ENCODE measurements around the gene FAM78A.

FAM78A gene

GRCh38 chr9:131296460-131296859 is 20.1 kb upstream of the FAM78A start:
- no peak overlapping the region for H3K27ac Mint-ChIP-seq
- no peak for DNase-seq
- no peak for ATAC-seq (replicated peaks)
- peaks cover 0 to 2% of the 10 kb centered on the region in 2 donors for H3K4me1 Mint-ChIP-seq
- no peaks in the 10 kb centered on the region for H3K27me3 Mint-ChIP-seq
- H3K4me3 Mint-ChIP-seq = no peak overlapping the region
- no peaks in the 10 kb centered on the region for H3K36me3 Mint-ChIP-seq
- no peaks in the 10 kb centered on the region for H3K9me3 Mint-ChIP-seq

DNA sequence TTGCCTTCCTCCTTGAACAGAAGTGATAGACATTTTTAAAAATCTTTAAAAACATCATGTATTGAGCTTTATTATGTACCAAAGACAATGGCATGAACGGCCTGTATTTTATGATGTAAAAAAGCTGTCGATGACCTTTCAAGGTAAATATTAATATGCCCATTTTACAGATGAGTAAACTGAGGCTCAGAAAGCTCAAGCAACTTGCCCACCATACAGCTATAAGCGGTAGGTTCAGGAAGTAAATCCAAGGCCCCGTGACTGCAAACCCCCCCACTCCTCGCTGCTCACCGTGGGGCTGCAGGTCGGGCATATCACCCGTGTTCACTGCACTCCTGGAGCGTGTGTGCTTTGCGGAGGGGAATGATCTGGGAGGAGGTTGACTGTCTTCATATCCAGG is 16.6 kb upstream of the FAM78A start:
- Mint-ChIP-seq H3K27me3 (no peaks in the 10 kb centered on the region), H3K4me1 (peaks cover 2 to 10% of the 10 kb centered on the region in 2 donors), H3K9me3 (no peaks in the 10 kb centered on the region), H3K36me3 (no peaks in the 10 kb centered on the region), H3K27ac (no peak overlapping the region), H3K4me3 (no peak overlapping the region)
- DNase-seq (no peak), ATAC-seq (replicated peaks) (no peak)

GRCh38 chr9:131291795-131292315 is 15.5 kb upstream of the FAM78A start:
- Mint-ChIP-seq H3K36me3 (no peaks in the 10 kb centered on the region), H3K27me3 (no peaks in the 10 kb centered on the region), H3K27ac (no peak overlapping the region), H3K9me3 (no peaks in the 10 kb centered on the region), H3K4me3 (no peak overlapping the region), H3K4me1 (peaks cover 2 to 10% of the 10 kb centered on the region in 2 donors)
- ATAC-seq (replicated peaks) = no peak
- DNase-seq = no peak

DNA sequence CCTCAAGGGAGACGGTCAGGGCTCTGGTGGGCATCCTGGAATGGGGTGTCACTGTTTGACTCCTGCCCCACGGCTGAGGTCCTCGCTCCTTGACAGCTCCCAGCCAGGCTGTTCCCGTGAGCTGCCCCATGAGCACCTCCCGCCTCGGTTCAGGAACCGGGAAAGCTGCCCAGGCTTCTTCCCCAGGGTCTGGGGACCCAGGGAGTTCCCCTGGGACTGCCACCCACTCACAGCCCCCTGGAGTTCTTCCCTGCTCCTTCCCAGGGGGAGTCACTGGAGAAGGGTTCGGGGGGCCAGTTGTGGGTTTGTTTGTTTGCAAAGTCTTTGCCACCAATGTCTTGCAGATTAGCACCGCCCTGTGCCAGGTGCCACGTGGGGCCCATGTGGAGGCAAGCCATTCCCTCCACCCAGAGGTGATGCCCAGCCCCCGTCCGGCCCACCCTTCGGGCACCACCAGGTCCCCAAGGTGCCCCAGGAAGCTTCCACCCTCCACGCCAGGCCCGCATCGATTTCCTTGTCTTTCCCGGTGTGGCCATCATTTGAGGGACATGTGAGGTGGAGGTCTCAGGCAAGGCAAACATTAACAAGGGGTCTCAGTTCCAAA is 14.6 kb upstream of the FAM78A start:
- no peak overlapping the region for H3K4me3 Mint-ChIP-seq
- no peak overlapping the region for H3K27ac Mint-ChIP-seq
- DNase-seq (no peak), ATAC-seq (replicated peaks) (no peak)
- no peaks in the 10 kb centered on the region for H3K36me3 Mint-ChIP-seq
- no peaks in the 10 kb centered on the region for H3K9me3 Mint-ChIP-seq
- H3K27me3 Mint-ChIP-seq = no peaks in the 10 kb centered on the region
- H3K4me1 Mint-ChIP-seq = peaks cover 2 to 10% of the 10 kb centered on the region in 2 donors

DNA sequence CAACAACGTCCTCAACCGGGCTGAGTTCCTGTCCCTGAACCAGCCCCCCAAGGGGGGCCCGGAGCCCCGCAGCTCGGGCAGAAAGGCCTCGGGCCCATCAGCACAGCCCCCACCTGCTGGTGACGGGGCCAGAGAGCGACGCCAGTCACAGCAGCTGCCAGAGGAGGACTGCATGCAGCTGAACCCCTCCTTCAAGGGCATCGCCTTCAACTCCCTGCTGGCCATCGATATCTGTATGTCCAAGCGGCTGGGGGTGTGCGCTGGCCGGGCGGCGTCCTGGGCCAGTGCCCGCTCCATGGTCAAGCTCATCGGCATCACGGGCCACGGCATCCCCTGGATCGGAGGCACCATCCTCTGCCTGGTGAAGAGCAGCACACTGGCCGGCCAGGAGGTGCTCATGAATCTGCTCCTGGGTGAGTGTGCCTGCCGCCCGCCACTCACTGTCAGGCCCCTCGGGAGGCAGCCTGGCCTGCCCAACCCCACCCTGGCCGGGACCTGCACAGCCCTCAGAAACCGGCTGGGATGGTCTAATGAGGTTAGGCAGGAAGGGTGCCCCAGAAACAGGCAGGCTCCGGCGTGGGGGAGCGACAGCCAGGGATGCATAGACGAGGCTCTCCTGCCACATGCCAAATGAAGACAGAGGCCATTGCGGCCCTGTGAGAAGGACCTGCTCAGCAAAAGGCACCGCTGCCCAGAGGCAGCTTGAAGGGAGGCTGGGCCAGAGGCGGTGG is 13.9 kb upstream of the FAM78A start:
- Mint-ChIP-seq H3K27ac (no peak overlapping the region), H3K4me3 (peak overlapping the region; percentile 71 to 84), H3K36me3 (no peaks in the 10 kb centered on the region), H3K9me3 (no peaks in the 10 kb centered on the region), H3K27me3 (no peaks in the 10 kb centered on the region), H3K4me1 (peaks cover 2 to 10% of the 10 kb centered on the region in 2 donors)
- ATAC-seq (replicated peaks) = peak; percentile 13 to 24
- no peak for DNase-seq

GRCh38 chr9:131289301-131290035 is 13.2 kb upstream of the FAM78A start, which contains the start of gene PLPP7:
Gene PLPP7 (plus strand): TSS chr9:131289723. CDS start chr9:131289998, 275 bp downstream.
- DNase-seq (no peak), ATAC-seq (replicated peaks) (peak; percentile 81 to 89)
- peaks cover 2 to 10% of the 10 kb centered on the region in 2 donors for H3K4me1 Mint-ChIP-seq
- H3K27me3 Mint-ChIP-seq = no peaks in the 10 kb centered on the region
- H3K36me3 Mint-ChIP-seq = no peaks in the 10 kb centered on the region
- H3K9me3 Mint-ChIP-seq = no peaks in the 10 kb centered on the region
- H3K27ac Mint-ChIP-seq = peak within 1 kb of the TSS; percentile 20
- H3K4me3 Mint-ChIP-seq = peak within 1 kb of the TSS; percentile 71 to 84

DNA sequence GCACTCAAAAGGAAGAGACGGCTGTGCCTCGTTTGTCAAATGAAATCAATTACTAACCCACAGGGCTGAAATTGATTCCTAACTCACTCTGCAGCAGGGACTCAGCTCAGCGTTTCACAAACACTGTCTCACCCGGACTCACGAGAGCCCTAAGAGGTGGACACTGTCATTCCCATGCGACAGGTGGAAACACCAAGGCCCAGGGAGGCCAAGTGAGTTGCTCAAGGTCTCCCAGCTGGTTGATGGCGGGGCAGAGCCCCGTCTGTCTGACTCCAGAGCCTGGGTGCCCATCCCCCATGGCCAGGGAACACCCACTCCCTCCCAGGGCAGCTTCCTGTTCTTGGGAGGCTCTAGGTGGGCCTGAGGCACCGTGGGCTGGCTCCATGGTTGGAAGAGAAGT is 11.9 kb upstream of the FAM78A start:
- no peaks in the 10 kb centered on the region for H3K9me3 Mint-ChIP-seq
- H3K36me3 Mint-ChIP-seq = no peaks in the 10 kb centered on the region
- H3K27ac Mint-ChIP-seq = no peak overlapping the region
- peaks cover 0 to 3% of the 10 kb centered on the region in 2 donors for H3K27me3 Mint-ChIP-seq
- peaks cover 1 to 10% of the 10 kb centered on the region in 2 donors for H3K4me1 Mint-ChIP-seq
- H3K4me3 Mint-ChIP-seq = no peak overlapping the region
- ATAC-seq (replicated peaks) (no peak), DNase-seq (no peak)

DNA sequence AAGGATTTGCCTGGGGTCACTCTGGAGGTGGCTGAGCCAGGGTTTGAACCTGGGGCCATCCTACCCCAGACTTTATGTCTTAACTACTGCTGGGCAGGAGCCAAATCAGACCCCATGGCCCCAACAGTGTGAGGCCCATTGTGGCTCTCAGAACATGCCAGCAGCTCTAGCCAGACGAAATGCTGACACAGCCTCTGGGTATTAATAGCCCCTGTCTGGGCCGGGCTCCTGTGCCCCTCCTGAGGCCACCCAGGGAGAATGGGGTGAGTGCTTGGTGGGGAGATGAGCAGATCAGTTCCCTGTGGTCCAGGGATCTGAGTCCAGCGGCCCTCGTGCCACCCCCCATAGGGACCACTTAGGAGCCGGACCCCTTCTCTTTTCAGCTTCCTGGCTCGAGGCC is 11.0 kb upstream of the FAM78A start:
- ATAC-seq (replicated peaks) (no peak), DNase-seq (no peak)
- Mint-ChIP-seq H3K36me3 (no peaks in the 10 kb centered on the region), H3K9me3 (no peaks in the 10 kb centered on the region), H3K4me1 (peaks cover 2 to 12% of the 10 kb centered on the region in 2 donors), H3K27me3 (peaks cover 1 to 8% of the 10 kb centered on the region in 2 donors), H3K4me3 (no peak overlapping the region), H3K27ac (no peak overlapping the region)

DNA sequence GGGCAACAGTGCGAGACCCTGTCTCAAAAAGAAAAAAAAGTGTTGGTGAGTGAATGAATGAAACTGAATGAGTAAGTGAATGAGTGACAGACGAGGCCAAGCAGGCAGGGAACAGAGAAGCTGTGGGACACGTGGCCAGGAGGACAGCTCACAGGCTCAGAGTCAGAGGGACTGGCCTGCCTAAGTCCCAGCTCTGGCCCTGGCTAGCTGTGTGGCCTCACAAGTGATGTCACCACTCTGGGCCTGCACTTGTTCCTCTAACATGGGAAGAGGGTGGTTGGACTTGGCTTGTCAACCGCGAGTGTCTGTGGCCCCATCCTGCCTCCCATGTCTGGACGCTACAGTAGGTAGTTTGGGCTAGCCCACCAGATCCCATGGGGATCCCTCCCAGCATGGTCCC is 8.5 kb upstream of the FAM78A start:
- H3K4me3 Mint-ChIP-seq = no peak overlapping the region
- H3K9me3 Mint-ChIP-seq = no peaks in the 10 kb centered on the region
- ATAC-seq (replicated peaks) (no peak), DNase-seq (no peak)
- H3K36me3 Mint-ChIP-seq = no peaks in the 10 kb centered on the region
- H3K27ac Mint-ChIP-seq = no peak overlapping the region
- H3K27me3 Mint-ChIP-seq = peaks cover 14 to 25% of the 10 kb centered on the region in 2 donors
- H3K4me1 Mint-ChIP-seq = peaks cover 9 to 19% of the 10 kb centered on the region in 2 donors

DNA sequence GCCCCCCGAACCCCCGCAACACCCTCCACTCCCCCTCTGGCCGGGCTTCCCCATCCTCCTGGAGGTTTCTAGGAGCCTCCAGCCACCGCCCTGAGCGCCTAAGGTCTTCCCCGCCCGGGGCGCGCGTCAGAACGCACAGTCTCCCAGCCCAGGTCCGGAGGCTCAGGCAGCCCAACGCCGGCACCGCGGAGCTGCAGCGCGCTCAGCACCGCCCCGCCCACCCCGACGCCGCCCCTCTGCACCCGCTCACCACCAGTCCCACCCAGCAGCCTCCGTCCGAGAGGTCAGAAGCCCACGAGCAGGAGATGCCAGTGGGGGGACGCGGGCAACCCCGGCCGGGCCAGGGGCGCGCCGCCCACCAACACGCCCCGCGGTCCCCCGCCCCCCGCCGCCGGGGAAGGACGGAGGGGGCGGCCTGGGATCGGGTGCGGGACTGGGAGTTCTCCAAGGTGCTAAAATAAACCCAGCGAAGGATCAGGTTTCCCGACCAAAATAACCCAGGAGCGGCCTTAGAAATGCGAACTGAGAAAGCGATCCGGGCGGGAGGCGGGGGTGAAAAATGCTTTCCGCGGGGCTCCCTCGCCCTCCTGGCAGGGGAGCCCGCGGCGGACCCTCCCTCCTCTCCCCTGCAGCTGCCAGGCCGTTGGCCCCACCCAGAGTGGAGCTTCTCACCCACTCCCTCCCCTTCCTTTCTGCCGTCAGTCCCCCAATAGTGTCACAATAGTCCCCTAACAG is 6.5 kb upstream of the FAM78A start:
- Mint-ChIP-seq H3K36me3 (no peaks in the 10 kb centered on the region), H3K27ac (no peak overlapping the region), H3K4me1 (peaks cover 12 to 20% of the 10 kb centered on the region in 2 donors), H3K9me3 (no peaks in the 10 kb centered on the region), H3K4me3 (peak overlapping the region; percentile 44 to 47), H3K27me3 (peaks cover 14 to 25% of the 10 kb centered on the region in 2 donors)
- ATAC-seq (replicated peaks) (peak in 1 of 2 donors; percentile 31), DNase-seq (no peak)

DNA sequence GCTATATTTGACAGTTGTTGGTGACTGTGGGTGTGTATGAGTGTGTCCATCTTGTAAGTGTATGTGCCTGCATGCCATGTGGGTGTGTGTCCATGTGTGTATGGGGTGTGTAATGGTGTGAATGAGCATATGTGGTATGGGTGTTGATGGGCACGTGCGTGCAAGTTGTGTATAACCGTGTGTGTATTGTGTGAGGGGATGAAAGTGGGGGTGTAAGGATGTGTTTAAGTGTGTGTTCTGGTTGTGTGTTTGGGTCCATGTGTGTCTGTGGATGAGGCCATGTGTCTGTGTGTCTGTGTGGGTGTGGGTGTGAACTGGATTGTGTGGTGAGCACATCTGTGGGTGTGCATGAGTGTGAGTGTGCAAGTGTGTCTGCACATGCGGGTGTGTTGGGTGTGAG is 5.9 kb upstream of the FAM78A start:
- peak overlapping the region; percentile 46 to 66 for H3K4me3 Mint-ChIP-seq
- no peaks in the 10 kb centered on the region for H3K36me3 Mint-ChIP-seq
- DNase-seq = no peak
- no peak overlapping the region for H3K27ac Mint-ChIP-seq
- H3K9me3 Mint-ChIP-seq = no peaks in the 10 kb centered on the region
- ATAC-seq (replicated peaks) = no peak
- peaks cover 12 to 20% of the 10 kb centered on the region in 2 donors for H3K4me1 Mint-ChIP-seq
- peaks cover 14 to 25% of the 10 kb centered on the region in 2 donors for H3K27me3 Mint-ChIP-seq

DNA sequence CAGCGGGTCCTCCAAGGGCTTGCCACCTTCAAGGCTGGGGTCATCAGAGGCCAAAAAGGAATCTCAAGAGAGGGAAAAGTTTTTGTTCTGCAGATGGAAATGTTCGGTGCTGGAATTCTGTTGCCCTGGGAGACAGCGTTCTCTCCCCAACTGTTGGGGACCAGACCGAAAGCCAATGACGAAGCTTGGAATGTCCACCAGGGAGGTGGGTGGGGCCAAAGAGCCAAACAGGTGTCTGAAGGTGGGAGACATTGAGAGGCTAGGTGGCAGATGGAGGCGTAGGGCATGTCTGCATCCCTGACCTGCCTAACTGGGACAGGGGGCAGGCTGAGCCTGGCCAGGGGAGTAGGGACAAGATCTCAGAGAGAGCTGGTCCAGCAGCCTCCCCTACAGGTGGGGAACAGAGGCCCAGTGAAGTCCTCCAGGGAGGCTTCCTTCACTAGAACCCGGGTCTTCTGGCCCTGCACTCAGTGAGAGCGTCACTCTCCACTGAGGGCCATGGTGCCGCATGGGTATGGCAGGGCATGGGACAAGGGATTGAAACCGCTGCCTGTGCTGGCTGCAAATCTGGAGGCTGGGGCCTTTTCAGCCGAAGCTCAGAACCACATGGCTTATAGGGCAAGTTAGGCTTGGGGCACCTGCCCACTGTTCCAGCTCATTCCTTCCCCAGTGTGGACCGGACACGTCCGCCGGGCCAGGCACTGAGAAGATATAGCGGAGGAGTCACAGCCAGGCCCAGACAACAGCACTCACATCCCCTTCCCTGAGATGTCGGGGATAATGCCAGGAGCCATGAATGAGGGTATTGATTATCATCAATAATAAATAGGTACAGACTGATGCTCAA is 5.0 kb upstream of the FAM78A start:
- Mint-ChIP-seq H3K27me3 (peaks cover 14 to 25% of the 10 kb centered on the region in 2 donors), H3K4me1 (peaks cover 12 to 20% of the 10 kb centered on the region in 2 donors), H3K36me3 (peaks cover 0 to under 1% of the 10 kb centered on the region in 2 donors), H3K9me3 (no peaks in the 10 kb centered on the region), H3K4me3 (peak overlapping the region in 1 of 2 donors; percentile 46), H3K27ac (no peak overlapping the region)
- DNase-seq (no peak), ATAC-seq (replicated peaks) (no peak)

DNA sequence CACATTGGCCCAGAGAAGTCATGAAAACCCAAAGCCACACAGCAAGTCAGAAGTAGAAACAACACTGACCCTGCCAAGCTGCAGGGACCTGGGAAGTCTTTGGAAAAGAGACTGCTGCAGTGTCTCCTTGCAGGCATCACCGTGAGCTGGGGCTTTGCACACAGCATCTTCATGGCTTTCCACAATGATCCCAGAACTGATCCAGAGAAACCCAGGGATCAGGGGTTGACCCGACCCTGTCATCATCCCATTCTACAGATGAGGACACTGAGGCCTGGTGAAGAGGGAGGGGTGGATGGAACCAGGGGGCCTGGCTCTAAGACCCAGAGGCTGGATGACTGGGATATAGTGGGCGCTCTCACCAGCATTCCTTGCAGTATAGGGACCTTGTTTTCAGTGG is 4.3 kb upstream of the FAM78A start:
- ATAC-seq (replicated peaks) (no peak), DNase-seq (no peak)
- Mint-ChIP-seq H3K9me3 (no peaks in the 10 kb centered on the region), H3K4me3 (no peak overlapping the region), H3K36me3 (peaks cover 0 to 3% of the 10 kb centered on the region in 2 donors), H3K4me1 (peaks cover 12 to 20% of the 10 kb centered on the region in 2 donors), H3K27ac (no peak overlapping the region), H3K27me3 (peaks cover 14 to 25% of the 10 kb centered on the region in 2 donors)

Data from stimulated activated naive B cell treated with anti-CD40 and anti-IgM and Interleukin-4, amounts not matched to agents 10 μg/mL and 1 μg/mL and 100 μg/mL, for 72 hours (primary cell).